Gastrocnemius medialis (tissue), 4 donors: ENCODE results near the gene AIFM1. TPM values are rescaled to one million over a fixed set of nuclear protein-coding genes. Genes with fewer than 3 reads are reported as not detected.
A peak's percentile ranks its signal among the peaks of the same experiment; 100 is the strongest.

Source experiments
- ATAC-seq, 2 donors: fragments of 150-250 bp; one replicate each; pipeline ENCODE4 v1.9.1; 2016
- DNase-seq, 2 donors: peaks; one replicate each; pipeline ENCODE4 v3.0.0-alpha.2; 2019
- H3K27ac ChIP-seq, 4 donors: fragments of 200-600 bp; sonication (generic); 1 replicate in 1 of 4; 2 replicates in 3 of 4; pipeline ENCODE4 v1.5.1; 2016 to 2018; ENCODE audit warnings: mild to moderate bottlenecking in 2 of 4, moderate library complexity in 1 of 4
- H3K27me3 ChIP-seq, 3 donors: fragments of 200-600 bp; sonication (generic) in 2 of 3; 1 replicate in 1 of 3; 2 replicates in 2 of 3; pipeline versions ENCODE4 v1.5.1 to v1.6.0; 2016 to 2019; ENCODE audit warnings: mild to moderate bottlenecking in 1 of 3, moderate library complexity in 1 of 3
- H3K36me3 ChIP-seq, 2 donors: fragments of 200-600 bp; sonication (generic) in 1 of 2; one replicate each; pipeline ENCODE4 v1.5.1; 2017 to 2018
- H3K4me1 ChIP-seq, 2 donors: fragments of 200-600 bp; sonication (generic) in 1 of 2; one replicate each; pipeline ENCODE4 v1.5.1; 2016 to 2017; ENCODE audit warnings: mild to moderate bottlenecking in 2 of 2
- H3K4me3 ChIP-seq, 4 donors: fragments of 200-600 bp; sonication (generic) in 3 of 4; 1 replicate in 1 of 4; 2 replicates in 3 of 4; pipeline ENCODE4 v1.5.1; 2016 to 2019; ENCODE audit warnings: mild to moderate bottlenecking in 2 of 4
- H3K9me3 ChIP-seq, 3 donors: fragments of 200-600 bp; sonication (generic) in 2 of 3; 1 replicate in 1 of 3; 2 replicates in 2 of 3; pipeline ENCODE4 v1.5.1; 2016 to 2019
- CTCF ChIP-seq, 5 experiments: fragments of 450-650 bp in 3 of 5; fragments of 200-600 bp in 2 of 5; sonication (generic) in 2 of 5; IDR thresholded peaks in 4 of 5; conservative IDR thresholded peaks in 1 of 5; 1 replicate in 4 of 5; 2 replicates in 1 of 5; pipeline ENCODE4 v1.5.1; 2016 to 2019; ENCODE audit warnings: antibody characterized with exemption in 5 of 5, mild to moderate bottlenecking in 3 of 5, moderate library complexity in 3 of 5
- POLR2A ChIP-seq, 2 donors: fragments of 450-650 bp; IDR thresholded peaks; one replicate each; pipeline ENCODE4 v1.6.1; 2017; ENCODE audit warnings: antibody characterized with exemption in 2 of 2, mild to moderate bottlenecking in 2 of 2, moderate library complexity in 2 of 2
- in situ Hi-C, 4 donors: fragments of 200-750 bp; cut with MboI; loops; one replicate each; pipeline versions ENCODE4 v1.15.0 to v1.8.0; 2017; ENCODE audit warnings: low sequenced_read_pairs in 4 of 4
- intact Hi-C: fragments of 100-400 bp; cut with DNase I; formaldehyde crosslinking; loops from one replicate; pipeline ENCODE4 v1.15.1; 2023; ENCODE audit warnings: low total_unique reads
- total RNA-seq, 4 donors: library from RNA; depleted of rRNA; stranded (reverse); fragments of >200 nt; gene quantifications; one replicate each; pipeline versions ENCODE4 v1.1.0 to v1.2.3, GENCODE V29; 2016

Gene AIFM1
- total RNA-seq, 4 donors from 2014 or later, result 18.9 to 50.1 (median 30.0) TPM

- no peaks in the 10 kb centered on the region for H3K36me3 ChIP-seq
- peak overlapping the region; percentile 24 to 68 (median 46) for H3K27ac ChIP-seq
- H3K27me3 ChIP-seq, result peaks cover 0 to 6% (median 5%) of the 10 kb centered on the region in 3 donors
- no peaks in the 10 kb centered on the region for H3K4me1 ChIP-seq
- TF ChIP-seq POLR2A (IDR thresholded peaks at IDR 0.05), result peak; percentile 17 to 19
- no peak for TF ChIP-seq CTCF (IDR thresholded peaks at IDR 0.05 in 4 of 5, conservative IDR thresholded peaks at IDR 0.05 in 1 of 5)
- no peaks in the 10 kb centered on the region for H3K9me3 ChIP-seq
- DNase-seq (peak in 1 of 2 donors; percentile 30), ATAC-seq (peak; percentile 57 to 58)
- no peak overlapping the region for H3K4me3 ChIP-seq
- intact Hi-C loops, result no loop called here
- in situ Hi-C loops, result no loop called here
Observed at GRCh38 chrX:130173190-130173895, 7.7 kb upstream of the AIFM1 start.

- in situ Hi-C loops (no loop called here), intact Hi-C loops (no loop called here)
- DNase-seq (no peak), ATAC-seq (no peak)
- Histone ChIP-seq H3K4me1 (no peaks in the 10 kb centered on the region), H3K4me3 (peak overlapping the region; percentile 47 to 53 (median 51)), H3K9me3 (no peaks in the 10 kb centered on the region), H3K27ac (peak overlapping the region in 3 of 4 donors; percentile 24 to 68 (median 30)), H3K27me3 (peaks cover 0 to 6% (median 5%) of the 10 kb centered on the region in 3 donors), H3K36me3 (no peaks in the 10 kb centered on the region)
- no peak for TF ChIP-seq CTCF (IDR thresholded peaks at IDR 0.05 in 4 of 5, conservative IDR thresholded peaks at IDR 0.05 in 1 of 5)
- TF ChIP-seq POLR2A (IDR thresholded peaks at IDR 0.05), result no peak
Observed at GRCh38 chrX:130172127-130172845, 6.6 kb upstream of the AIFM1 start.

GRCh38 chrX:130171446-130172126 is 5.9 kb upstream of the AIFM1 start, which contains the start of gene RAB33A:
Gene RAB33A (plus strand): TSS chrX:130171962. CDS start chrX:130172063, 101 bp downstream.
- Histone ChIP-seq H3K4me1 (peaks cover 0 to 3% of the 10 kb centered on the region in 2 donors), H3K36me3 (no peaks in the 10 kb centered on the region), H3K27me3 (peaks cover 0 to 6% (median 5%) of the 10 kb centered on the region in 3 donors), H3K27ac (peak within 1 kb of the TSS in 3 of 4 donors; percentile 24 to 68 (median 30)), H3K4me3 (peak within 1 kb of the TSS; percentile 47 to 53 (median 51)), H3K9me3 (no peaks in the 10 kb centered on the region)
- no peak for TF ChIP-seq CTCF (IDR thresholded peaks at IDR 0.05 in 4 of 5, conservative IDR thresholded peaks at IDR 0.05 in 1 of 5)
- TF ChIP-seq POLR2A (IDR thresholded peaks at IDR 0.05), result no peak
- peak in 1 of 2 donors; percentile 13 for ATAC-seq
- DNase-seq, result no peak
- intact Hi-C loops, result no loop called here
- in situ Hi-C loops, result no loop called here

DNA sequence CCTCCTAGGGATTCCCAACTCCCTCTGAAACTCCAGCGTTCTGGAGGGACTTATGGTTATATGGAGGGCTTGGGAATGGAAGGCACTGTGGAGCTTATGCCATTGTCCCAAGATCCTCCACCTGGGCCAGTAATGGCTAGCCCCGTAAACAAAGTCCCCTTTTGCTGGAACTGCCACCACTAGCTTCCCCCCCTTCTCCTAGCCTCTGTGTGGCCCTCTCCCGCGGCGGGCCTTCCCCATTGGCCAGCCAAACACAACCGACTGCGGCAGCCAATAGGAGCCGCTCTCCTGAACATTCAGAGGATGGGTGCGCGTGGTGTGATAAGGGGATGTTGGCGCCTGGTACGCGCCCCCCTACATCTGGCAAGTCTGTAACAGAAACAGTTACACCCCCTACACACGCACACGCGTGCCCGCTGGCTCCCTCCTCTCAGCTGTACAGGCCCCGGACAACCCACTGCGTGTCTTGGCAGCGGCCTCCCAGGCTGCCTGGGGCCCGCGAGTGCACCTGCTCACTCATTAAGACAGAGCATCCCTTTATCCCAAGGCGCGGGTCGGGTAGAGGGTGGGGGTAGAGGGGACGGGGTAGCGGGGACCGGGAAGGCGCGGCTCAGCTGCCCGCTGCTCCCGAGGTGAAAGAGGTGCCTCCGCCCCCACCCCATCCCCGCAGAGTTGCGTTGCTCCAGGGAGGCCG is 5.3 kb upstream of the AIFM1 start:
- DNase-seq, result peak in 1 of 2 donors; percentile 14
- in situ Hi-C loops, result no loop called here

More for the DNA sequence above, 5.3 kb upstream of the AIFM1 start:
- no peaks in the 10 kb centered on the region for H3K9me3 ChIP-seq
- H3K4me1 ChIP-seq, result peaks cover 0 to 4% of the 10 kb centered on the region in 2 donors
- peaks cover 0 to 6% (median 5%) of the 10 kb centered on the region in 3 donors for H3K27me3 ChIP-seq
- ATAC-seq, result no peak
- TF ChIP-seq CTCF (IDR thresholded peaks at IDR 0.05 in 4 of 5, conservative IDR thresholded peaks at IDR 0.05 in 1 of 5), result no peak
- no peak overlapping the region for H3K27ac ChIP-seq
- H3K4me3 ChIP-seq, result peak overlapping the region; percentile 47 to 53 (median 51)
- intact Hi-C loops, result no loop called here
- H3K36me3 ChIP-seq, result no peaks in the 10 kb centered on the region
